ENCODE measurements around the gene ALG10B.

GRCh38 chr12:38367506-38367905 lies 50.9 kb downstream of the ALG10B start:
- TF ChIP-seq CTCF (IDR thresholded peaks at IDR 0.05; ENCODE audit: low read depth, low read length, poor library complexity, severe bottlenecking) (no peak), EZH2phosphoT487 (IDR thresholded peaks at IDR 0.05; ENCODE audit: borderline replicate concordance, low read length) (no peak)

Measured in DOHH2 (cell line).